ENCODE data around the gene SORCS2. TPM values are rescaled to one million over a fixed set of nuclear protein-coding genes. Genes with fewer than 3 reads are reported as not detected.

SORCS2 gene
- total RNA-seq, 4 donors from 2014 or later = 0.19 to 0.85 (median 0.66) TPM

DNA sequence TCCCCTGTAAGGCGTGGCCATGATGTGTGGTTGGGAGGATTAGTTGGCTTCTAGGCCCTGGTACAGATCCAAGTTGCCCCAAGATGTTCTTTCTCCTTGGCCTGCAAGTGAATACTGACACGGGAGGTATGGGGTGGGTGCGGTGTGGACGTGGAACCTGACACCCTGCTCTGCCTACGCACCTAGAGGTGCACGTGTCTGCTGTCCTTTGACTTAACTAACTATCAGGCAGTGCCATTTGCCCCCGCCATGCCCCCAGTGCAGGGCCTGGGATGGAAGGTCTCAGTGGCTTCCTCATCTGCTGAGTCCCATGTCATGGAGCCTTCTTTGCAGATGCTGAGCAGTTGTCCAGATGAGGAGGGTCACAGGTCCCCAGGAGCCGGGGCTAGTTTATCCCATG, 151.6 kb downstream of the SORCS2 start:
- TF ChIP-seq, protein P1, sequence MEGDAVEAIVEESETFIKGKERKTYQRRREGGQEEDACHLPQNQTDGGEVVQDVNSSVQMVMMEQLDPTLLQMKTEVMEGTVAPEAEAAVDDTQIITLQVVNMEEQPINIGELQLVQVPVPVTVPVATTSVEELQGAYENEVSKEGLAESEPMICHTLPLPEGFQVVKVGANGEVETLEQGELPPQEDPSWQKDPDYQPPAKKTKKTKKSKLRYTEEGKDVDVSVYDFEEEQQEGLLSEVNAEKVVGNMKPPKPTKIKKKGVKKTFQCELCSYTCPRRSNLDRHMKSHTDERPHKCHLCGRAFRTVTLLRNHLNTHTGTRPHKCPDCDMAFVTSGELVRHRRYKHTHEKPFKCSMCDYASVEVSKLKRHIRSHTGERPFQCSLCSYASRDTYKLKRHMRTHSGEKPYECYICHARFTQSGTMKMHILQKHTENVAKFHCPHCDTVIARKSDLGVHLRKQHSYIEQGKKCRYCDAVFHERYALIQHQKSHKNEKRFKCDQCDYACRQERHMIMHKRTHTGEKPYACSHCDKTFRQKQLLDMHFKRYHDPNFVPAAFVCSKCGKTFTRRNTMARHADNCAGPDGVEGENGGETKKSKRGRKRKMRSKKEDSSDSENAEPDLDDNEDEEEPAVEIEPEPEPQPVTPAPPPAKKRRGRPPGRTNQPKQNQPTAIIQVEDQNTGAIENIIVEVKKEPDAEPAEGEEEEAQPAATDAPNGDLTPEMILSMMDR (IDR thresholded peaks at IDR 0.05; ENCODE audit: low read depth) = no peak

DNA sequence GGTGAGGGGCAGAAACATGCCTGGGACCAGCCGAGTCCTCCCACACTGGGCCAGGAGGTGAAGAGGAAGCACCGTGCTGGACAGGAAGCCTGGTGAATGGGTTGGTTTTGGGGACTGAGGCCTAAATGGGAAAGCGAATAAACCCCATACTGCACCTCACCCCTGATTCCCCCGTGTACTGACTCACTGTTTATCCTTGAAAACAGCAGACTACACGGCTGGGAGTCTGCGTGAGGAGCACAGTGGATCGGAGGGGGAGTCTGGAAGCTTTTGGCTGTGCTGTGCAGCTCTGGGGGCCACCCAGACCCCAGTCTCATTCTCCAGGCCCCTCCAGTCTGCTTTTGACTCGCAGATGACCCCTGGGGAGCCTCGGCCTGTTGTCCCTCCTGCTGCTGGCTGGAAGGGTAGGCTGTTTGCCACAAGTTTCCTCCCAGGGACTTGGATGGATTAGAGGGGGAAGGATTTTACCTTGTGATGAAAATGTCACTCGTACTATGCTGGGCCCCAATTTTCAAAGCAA, 152.4 kb downstream of the SORCS2 start:
- TF ChIP-seq, protein P1 (IDR thresholded peaks at IDR 0.05; ENCODE audit: low read depth) = no peak

DNA sequence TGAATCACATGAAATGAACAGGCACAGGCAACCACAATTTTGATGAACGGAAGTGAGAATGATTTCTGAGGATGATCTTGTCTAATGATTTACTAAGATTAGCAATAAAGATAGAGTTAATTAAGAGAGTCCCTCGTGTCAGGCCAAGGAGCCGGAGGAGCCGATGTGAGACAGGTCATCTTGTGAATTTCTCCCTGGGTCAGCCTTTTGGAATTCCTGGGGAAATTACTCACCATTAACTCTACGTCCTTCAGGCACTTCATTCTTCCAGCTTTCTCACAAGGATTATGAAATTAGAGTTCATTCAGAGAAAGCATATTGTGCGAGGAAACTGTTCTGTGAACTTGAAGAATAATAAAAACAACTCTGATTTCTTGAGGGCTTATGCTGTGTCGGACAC, 155.6 kb downstream of the SORCS2 start:
- TF ChIP-seq, protein P1 (IDR thresholded peaks at IDR 0.05; ENCODE audit: low read depth) = no peak

DNA sequence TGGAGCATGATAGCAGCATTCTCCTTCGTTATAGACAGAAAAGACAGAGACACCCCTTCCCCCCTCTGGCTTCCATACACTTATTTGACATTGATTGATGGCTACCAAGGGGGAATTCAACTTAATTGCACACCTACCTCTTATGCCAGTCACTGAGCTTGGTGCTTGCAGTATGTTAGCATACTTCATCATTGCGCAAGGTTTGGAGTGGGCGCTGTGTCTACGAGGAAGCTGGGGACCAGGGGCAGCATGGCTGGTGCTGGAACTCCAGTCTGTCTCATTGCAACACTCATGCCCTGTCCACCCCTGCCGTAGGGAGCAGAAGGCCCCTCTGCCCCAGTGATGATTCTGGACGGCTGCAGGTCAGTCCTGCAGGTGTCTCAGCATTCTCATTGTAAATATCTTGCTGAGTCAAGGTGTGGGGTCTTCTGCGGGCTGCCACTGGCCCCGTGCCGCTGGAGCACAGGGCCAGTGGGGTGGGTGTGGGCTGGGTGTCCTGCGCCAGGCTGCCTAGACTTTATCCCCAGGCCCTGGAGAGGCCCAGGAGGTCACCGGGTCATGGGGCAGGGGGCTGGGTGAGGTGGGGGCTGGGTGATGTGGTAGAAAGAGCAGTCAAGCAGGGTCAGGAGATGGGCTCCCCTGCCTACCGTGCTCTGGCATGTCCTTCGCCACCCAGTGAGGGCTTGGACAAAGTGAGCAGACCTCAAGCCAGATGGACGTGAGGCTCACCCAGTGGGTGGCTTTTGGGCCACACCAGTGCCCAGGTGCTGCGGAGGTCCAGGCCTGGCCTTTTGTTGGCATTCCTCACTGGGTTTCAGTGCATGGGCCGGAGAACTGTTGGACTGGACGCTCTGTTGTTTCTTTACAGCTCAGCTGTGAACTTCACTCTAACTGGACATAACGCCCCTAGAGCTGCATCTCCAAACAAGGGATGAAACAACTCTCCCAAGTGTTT, 156.9 kb downstream of the SORCS2 start:
- TF ChIP-seq, protein P1 (IDR thresholded peaks at IDR 0.05; ENCODE audit: low read depth) = no peak

DNA sequence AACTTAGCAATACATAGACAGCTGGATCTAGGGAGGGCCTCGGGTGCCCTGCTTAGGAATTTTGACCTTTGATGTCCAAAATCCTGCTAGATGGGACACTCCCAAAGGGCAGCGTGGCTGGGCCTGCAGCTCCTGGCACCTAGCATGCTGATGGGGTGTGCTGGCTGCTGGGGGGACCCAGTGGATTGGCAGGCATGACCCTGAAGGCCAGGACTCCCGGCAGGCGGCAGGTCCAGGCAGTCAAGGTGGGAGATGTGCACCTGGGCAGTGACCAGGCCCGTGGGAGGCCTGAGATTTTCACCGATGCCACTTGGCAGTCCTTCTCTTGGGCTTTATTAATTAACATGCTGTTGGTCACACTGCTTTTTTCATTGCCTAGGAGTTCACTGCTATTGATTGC, 158.1 kb downstream of the SORCS2 start:
- TF ChIP-seq, protein P1 (IDR thresholded peaks at IDR 0.05; ENCODE audit: low read depth) = no peak

DNA sequence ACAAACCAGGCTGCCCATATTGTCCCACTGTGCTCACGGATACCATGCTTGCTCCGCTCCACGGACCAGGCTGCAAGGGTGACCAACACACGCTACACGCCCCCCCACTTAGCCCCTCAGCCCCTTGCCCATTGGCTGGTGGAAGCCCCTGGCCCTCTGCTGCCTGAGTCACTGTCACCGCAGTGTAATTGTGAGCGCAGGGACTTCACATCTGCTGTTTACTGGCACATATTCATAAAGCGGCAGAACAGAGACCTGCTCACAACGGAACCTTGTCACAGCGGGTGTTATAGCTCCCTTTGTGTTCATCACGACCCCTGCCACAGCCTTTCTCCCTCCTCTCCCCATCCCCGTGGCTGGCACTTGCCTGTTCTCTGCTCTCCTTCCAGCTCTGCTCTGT, 158.7 kb downstream of the SORCS2 start:
- TF ChIP-seq, protein P1 (IDR thresholded peaks at IDR 0.05; ENCODE audit: low read depth) = no peak

DNA sequence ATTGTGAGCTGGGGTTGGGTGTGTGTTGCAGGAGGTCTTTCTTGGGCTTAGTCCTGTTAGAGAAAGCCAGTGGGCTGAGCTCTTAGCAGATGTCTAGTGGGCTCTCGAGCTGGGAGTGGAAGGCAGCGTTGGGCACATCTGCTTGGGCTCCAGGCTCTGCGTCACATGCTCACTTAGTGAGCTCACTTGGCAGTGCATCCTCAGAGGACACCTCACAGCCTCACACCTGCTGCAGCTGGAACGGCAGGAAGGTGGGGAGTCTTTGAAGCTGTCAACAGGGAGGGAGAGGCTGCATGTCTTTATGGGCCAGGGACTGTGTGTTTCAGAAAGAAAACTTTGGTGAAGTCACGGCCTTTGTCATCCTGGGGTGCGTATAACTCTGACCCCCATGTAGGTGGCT, 160.1 kb downstream of the SORCS2 start:
- TF ChIP-seq, protein P1 (IDR thresholded peaks at IDR 0.05; ENCODE audit: low read depth) = no peak
